H1 (cell line): ENCODE data around the gene NLRX1. TPM values are rescaled to one million over a fixed set of nuclear protein-coding genes. Genes with fewer than 3 reads are reported as not detected.

Experiments used
- CTCF ChIA-PET: fragments of 300-600 bp; sonication (Branson Sonifier 250); formaldehyde crosslinking; loops from one replicate; lab custom pipeline; 2021; ENCODE audit not compliant: partially characterized antibody; lab: Charles Lee
- POLR2A ChIA-PET: fragments of 300-600 bp; sonication (Branson Sonifier 250); formaldehyde crosslinking; loops from one replicate; lab custom pipeline; 2021; ENCODE audit warnings: inconsistent platforms; ENCODE audit not compliant: partially characterized antibody; lab: Charles Lee
- DNase-seq, 2 experiments: peaks; one replicate each; pipeline versions ENCODE4 v3.0.0 to v3.0.0-alpha.2; 2010 to 2022; ENCODE audit warnings: low spot score in 2 of 2, low read depth in 1 of 2, mixed read lengths in 1 of 2
- FAIRE-seq: peaks from 2 replicates; lab custom pipeline; 2011; peaks lifted over from hg19 to GRCh38; lab: Jason Lieb, UNC
- H2AFZ ChIP-seq: 2 replicates; pipeline ENCODE4 v1.8.1; 2012; ENCODE audit warnings: low read length, inconsistent platforms
- H2AK5ac ChIP-seq: 2 replicates; pipeline ENCODE4 v1.6.1; 2013; ENCODE audit warnings: low read depth, low read length
- H2BK120ac ChIP-seq: replicated peaks from 2 replicates; pipeline ENCODE3; 2013; ENCODE audit warnings: low read depth, low read length, inconsistent platforms
- H2BK12ac ChIP-seq: 2 replicates; pipeline ENCODE4 v1.6.1; 2013; ENCODE audit warnings: low read depth, low read length
- H2BK15ac ChIP-seq: 2 replicates; pipeline ENCODE4 v1.6.1; 2013; ENCODE audit warnings: low read length
- H2BK20ac ChIP-seq: 2 replicates; pipeline ENCODE4 v1.6.1; 2013; ENCODE audit warnings: low read length
- H2BK5ac ChIP-seq: 2 replicates; pipeline ENCODE4 v1.6.1; 2013; ENCODE audit warnings: low read depth, low read length
- H3K14ac ChIP-seq: 2 replicates; pipeline ENCODE4 v1.6.1; 2013; ENCODE audit warnings: inconsistent platforms; ENCODE audit not compliant: insufficient read length
- H3K18ac ChIP-seq: 2 replicates; pipeline ENCODE4 v1.6.1; 2013; ENCODE audit warnings: low read length; ENCODE audit errors: extremely low read depth
- H3K23ac ChIP-seq: 2 replicates; pipeline ENCODE4 v1.6.1; 2013; ENCODE audit warnings: inconsistent platforms; ENCODE audit not compliant: insufficient read length
- H3K23me2 ChIP-seq: 2 replicates; pipeline ENCODE4 v1.6.1; 2013; ENCODE audit warnings: low read depth, low read length
- H3K27ac ChIP-seq: 2 replicates; pipeline ENCODE4 v1.6.1; 2011; ENCODE audit warnings: low read depth, low read length, inconsistent platforms
- H3K27me3 ChIP-seq, 4 experiments: replicated peaks in 1 of 4; 1 replicate in 1 of 4; 2 replicates in 3 of 4; pipeline versions ENCODE4 v1.6.1 to v1.8.1; 2011 to 2013; ENCODE audit warnings: low read length in 3 of 4, mild to moderate bottlenecking in 3 of 4, inconsistent platforms in 2 of 4, mixed read lengths in 2 of 4, moderate library complexity in 1 of 4; ENCODE audit not compliant: control insufficient read depth in 3 of 4, insufficient read depth in 3 of 4; ENCODE audit errors: extremely low read depth in 1 of 4
- H3K36me3 ChIP-seq, 4 experiments: 2 replicates each; pipeline versions ENCODE4 v1.6.1 to v1.8.1; 2011 to 2013; ENCODE audit warnings: mild to moderate bottlenecking in 4 of 4, low read length in 3 of 4, moderate library complexity in 2 of 4, control low read depth in 1 of 4, inconsistent platforms in 1 of 4; ENCODE audit not compliant: insufficient read depth in 4 of 4, control insufficient read depth in 2 of 4
- H3K4ac ChIP-seq: replicated peaks from 2 replicates; pipeline ENCODE3; 2013; ENCODE audit warnings: low read length, low read depth, mixed read lengths, inconsistent platforms; ENCODE audit not compliant: insufficient read length
- H3K4me1 ChIP-seq, 4 experiments: replicated peaks in 1 of 4; 1 replicate in 1 of 4; 2 replicates in 3 of 4; pipeline versions ENCODE4 v1.6.1 to v1.8.1; 2011 to 2013; ENCODE audit warnings: low read length in 3 of 4, inconsistent platforms in 2 of 4, mixed read lengths in 1 of 4; ENCODE audit not compliant: insufficient read depth in 4 of 4, control insufficient read depth in 3 of 4
- H3K4me2 ChIP-seq, 2 experiments: 2 replicates each; pipeline versions ENCODE4 v1.6.1 to v1.8.1; 2011 to 2013; ENCODE audit warnings: low read depth in 2 of 2, low read length in 2 of 2, control low read depth in 1 of 2, inconsistent platforms in 1 of 2, mild to moderate bottlenecking in 1 of 2; ENCODE audit not compliant: insufficient read depth in 1 of 2
- H3K4me3 ChIP-seq, 4 experiments: fragments of 200-600, 300-600 bp in 1 of 4; sonication (generic), shearing (Covaris generic), sonication (Bioruptor Twin) in 1 of 4; 2 replicates each; pipeline versions ENCODE4 v1.5.1 to v1.8.1; 2011 to 2016; ENCODE audit warnings: low read length in 4 of 4, low read depth in 3 of 4, control low read depth in 2 of 4, inconsistent platforms in 2 of 4, mild to moderate bottlenecking in 2 of 4, mixed read lengths in 1 of 4, moderate library complexity in 1 of 4; ENCODE audit not compliant: insufficient read depth in 2 of 4; ENCODE audit errors: extremely low read depth in 1 of 4
- H3K56ac ChIP-seq: replicated peaks from 2 replicates; pipeline ENCODE3; 2013; ENCODE audit warnings: low read depth, mild to moderate bottlenecking, mixed read lengths, low read length, inconsistent platforms; ENCODE audit not compliant: insufficient read length
- H3K79me1 ChIP-seq: 2 replicates; pipeline ENCODE4 v1.6.1; 2013; ENCODE audit warnings: low read depth, low read length, control low read depth
- H3K79me2 ChIP-seq, 2 experiments: 2 replicates each; pipeline versions ENCODE4 v1.6.1 to v1.8.1; 2012 to 2013; ENCODE audit warnings: low read length in 2 of 2, mild to moderate bottlenecking in 2 of 2, inconsistent platforms in 1 of 2; ENCODE audit not compliant: insufficient read depth in 2 of 2, control insufficient read depth in 1 of 2
- H3K9ac ChIP-seq, 4 experiments: replicated peaks in 1 of 4; 1 replicate in 1 of 4; 2 replicates in 3 of 4; pipeline versions ENCODE4 v1.6.1 to v1.8.1; 2011 to 2013; ENCODE audit warnings: low read depth in 3 of 4, low read length in 3 of 4, control low read depth in 2 of 4, mild to moderate bottlenecking in 2 of 4, moderate library complexity in 2 of 4, inconsistent platforms in 1 of 4; ENCODE audit errors: extremely low read depth in 1 of 4
- H3K9me3 ChIP-seq, 2 experiments: 2 replicates each; pipeline versions ENCODE4 v1.6.1 to v1.8.1; 2012 to 2013; ENCODE audit warnings: mild to moderate bottlenecking in 2 of 2, moderate library complexity in 2 of 2, control low read depth in 1 of 2, inconsistent platforms in 1 of 2, low read depth in 1 of 2, low read length in 1 of 2, mixed read lengths in 1 of 2; ENCODE audit not compliant: insufficient read depth in 2 of 2
- H4K20me1 ChIP-seq, 2 experiments: replicated peaks in 1 of 2; 2 replicates each; pipeline versions ENCODE3 to v1.8.1; 2011 to 2013; ENCODE audit warnings: inconsistent platforms in 2 of 2, low read length in 2 of 2, mild to moderate bottlenecking in 1 of 2; ENCODE audit not compliant: insufficient read depth in 2 of 2, control insufficient read depth in 1 of 2
- H4K5ac ChIP-seq: 2 replicates; pipeline ENCODE4 v1.6.1; 2013; ENCODE audit warnings: low read length, low read depth, mixed read lengths, inconsistent platforms; ENCODE audit not compliant: insufficient read length
- H4K8ac ChIP-seq: 2 replicates; pipeline ENCODE4 v1.8.0; 2013; ENCODE audit warnings: mild to moderate bottlenecking, moderate library complexity, low read length, inconsistent platforms; ENCODE audit not compliant: insufficient read depth; ENCODE audit errors: extremely low read depth
- H4K91ac ChIP-seq: replicated peaks from 2 replicates; pipeline ENCODE3; 2013; ENCODE audit warnings: low read length, mixed read lengths, inconsistent platforms; ENCODE audit not compliant: insufficient read length
- CREB1 ChIP-seq: IDR thresholded peaks from 2 replicates; pipeline ENCODE4 v1.6.1; 2012; ENCODE audit warnings: inconsistent platforms
- GTF2F1 ChIP-seq: IDR thresholded peaks from 2 replicates; pipeline ENCODE4 v1.6.1; 2012; ENCODE audit warnings: low read depth, low read length, improper control_type of control experiment, borderline replicate concordance
- HDAC2 ChIP-seq, 2 experiments: fragments of 300-600 bp in 1 of 2; sonication (generic) in 1 of 2; IDR thresholded peaks; 2 replicates each; pipeline ENCODE4 v1.6.1; 2011 to 2012; ENCODE audit warnings: low read depth in 2 of 2, low read length in 2 of 2, mild to moderate bottlenecking in 2 of 2, moderate library complexity in 2 of 2, borderline replicate concordance in 1 of 2, inconsistent platforms in 1 of 2
- POLR2AphosphoS5 ChIP-seq: IDR thresholded peaks from 2 replicates; pipeline ENCODE4 v1.6.1; 2011; ENCODE audit warnings: low read depth, low read length
- SIN3A ChIP-seq, 2 experiments: IDR thresholded peaks in 1 of 2; conservative IDR thresholded peaks in 1 of 2; 2 replicates each; pipeline ENCODE4 v1.6.1; 2011 to 2012; ENCODE audit warnings: low read length in 2 of 2, improper control_type of control experiment in 1 of 2, low read depth in 1 of 2, mild to moderate bottlenecking in 1 of 2
- WGBS, 2 experiments: shearing (Covaris generic) in 1 of 2; methylation state at CpG; one replicate each; pipeline versions ENCODE4 v1.1.6 to v1.1.7; 2013 to 2015; ENCODE audit warnings: low lambda C conversion rate in 2 of 2, mixed read lengths in 2 of 2, inconsistent platforms in 1 of 2, low coverage in 1 of 2, missing lambda C conversion rate in 1 of 2; ENCODE audit not compliant: insufficient replicate concordance in 2 of 2, insufficient coverage in 1 of 2, insufficient read length in 1 of 2; ENCODE audit errors: extremely low coverage in 1 of 2, missing lambda C conversion rate in 1 of 2; 5-methylcytosine and 5-hydroxymethylcytosine counted together
- polyA plus RNA-seq, 7 experiments: library from polyadenylated mRNA; depleted of rRNA in 3 of 7; stranded (reverse) in 5 of 7; unstranded in 2 of 7; fragments of >200 nt in 5 of 7; fragments of 200-250 nt in 2 of 7; gene quantifications; 1 replicate in 5 of 7; 2 replicates in 1 of 7; 4 replicates in 1 of 7; pipeline versions ENCODE4 v1.2.1 to v1.2.3, GENCODE V29; 2011 to 2013; ENCODE audit warnings: missing spikeins in 2 of 7, mixed read lengths in 2 of 7
- total RNA-seq: library from RNA; stranded (reverse); fragmentation: NEBNext Ultra II Directional; extraction: Animal tissue kit (Norgen Biotek cat#: 25700); gene quantifications from 2 replicates; pipeline ENCODE4 v1.2.1, GENCODE V29; 2021

Gene NLRX1
- total and polyA plus RNA-seq, 2 of the 8 experiments (the other 6 are each of a cell fraction or from before 2014, with no cell fraction given): 13.2 to 18.6 TPM

DNA sequence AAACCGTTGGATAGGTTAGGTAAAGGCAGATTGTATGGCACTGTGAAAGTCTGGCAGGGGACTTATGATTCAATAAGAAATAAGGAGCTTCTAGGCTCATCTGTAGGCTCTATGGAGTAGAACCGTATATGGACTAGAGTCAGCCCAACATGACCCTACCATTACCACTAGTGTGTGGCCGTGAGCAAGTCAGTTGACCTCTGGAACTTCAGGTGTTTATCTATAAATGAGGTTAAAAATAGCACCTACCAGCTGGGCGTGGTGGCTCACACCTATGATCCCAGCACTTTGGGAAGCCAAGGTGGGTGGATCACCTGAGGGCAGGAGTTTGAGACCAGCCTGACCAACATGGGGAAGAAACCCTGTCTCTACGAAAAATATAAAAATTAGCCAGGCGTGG lies 42.7 kb upstream of the NLRX1 start:
- ChIA-PET POLR2A (interaction anchor here (0.5 to 3.2 kb wide), 7 partner anchors 9 to 1526 kb away, joined by 3 to 19 read pairs (median 4); partner anchors contain the start of genes CBL and MCAM), CTCF (interaction anchor here (1.0 to 2.5 kb wide), 6 partner anchors 15 to 172 kb away, joined by 3 to 9 read pairs (median 4); no protein-coding TSS in a partner anchor)
- H3K27me3 ChIP-seq: no peaks in the 10 kb centered on the region
- peaks cover 5% of the 10 kb centered on the region; the same call in 1 of the 2 replicates for H3K23me2 ChIP-seq
- peaks cover 7% of the 10 kb centered on the region; the same call in 1 of the 2 replicates for H3K79me1 ChIP-seq
- no peak overlapping the region for H2BK5ac ChIP-seq
- H4K5ac ChIP-seq: no peak overlapping the region
- no peak overlapping the region for H3K4ac ChIP-seq
- H3K27ac ChIP-seq: no peak overlapping the region
- no peak overlapping the region for H2BK20ac ChIP-seq
- H3K79me2 ChIP-seq: peaks cover 7 to 26% of the 10 kb centered on the region in 2 experiments
- H3K9ac ChIP-seq: no peak overlapping the region
- H2BK120ac ChIP-seq: no peak overlapping the region
- no peak overlapping the region for H3K18ac ChIP-seq
- H3K9me3 ChIP-seq: no peaks in the 10 kb centered on the region
- DNase-seq: no peak
- H3K14ac ChIP-seq: no peak overlapping the region
- H3K56ac ChIP-seq: no peak overlapping the region
- no peak overlapping the region for H2AFZ ChIP-seq
- no peak overlapping the region for H2AK5ac ChIP-seq
- WGBS, 2 experiments: 89% methylated on average over 6 of the region's 6 CpGs; no CpG with 5 or more reads in 1 of the 2 experiments
- no peak overlapping the region for H4K8ac ChIP-seq
- no peak overlapping the region for H4K91ac ChIP-seq
- H3K23ac ChIP-seq: no peak overlapping the region
- no peak overlapping the region for H3K4me2 ChIP-seq
- H3K4me3 ChIP-seq: no peak overlapping the region
- H2BK12ac ChIP-seq: no peak overlapping the region
- TF ChIP-seq CREB1 (no peak), GTF2F1 (no peak), POLR2AphosphoS5 (no peak), HDAC2 (IDR thresholded peaks at IDR 0.05; ENCODE audit: borderline replicate concordance in 1 of 2, low read depth in 2 of 2, low read length in 2 of 2) (no peak), SIN3A (conservative IDR thresholded peaks at IDR 0.05 in 1 of 2, IDR thresholded peaks at IDR 0.05 in 1 of 2; ENCODE audit: low read depth in 1 of 2, low read length in 2 of 2) (no peak)
- H4K20me1 ChIP-seq: peaks cover 0 to 11% of the 10 kb centered on the region in 2 experiments
- no peak for FAIRE-seq
- H3K4me1 ChIP-seq: peaks cover 0 to 8% (median 6%) of the 10 kb centered on the region in 4 experiments; a peak in 5 of 7 replicates
- H3K36me3 ChIP-seq: peaks cover 2 to 24% (median 14%) of the 10 kb centered on the region in 4 experiments; a peak in 6 of 8 replicates
- no peak overlapping the region for H2BK15ac ChIP-seq
